ENCODE measurements around the gene GLRA1. TPM values are rescaled to one million over a fixed set of nuclear protein-coding genes. Genes with fewer than 3 reads are reported as not detected.

The GLRA1 gene
- total RNA-seq, 4 donors from 2014 or later = not detected

GRCh38 chr5:151820271-151820670, 104.4 kb downstream of the GLRA1 start:
- Histone ChIP-seq H3K27ac (replicated peaks in 1 of 4) (no peak overlapping the region), H3K27me3 (no peaks in the 10 kb centered on the region), H3K4me1 (peaks cover 0 to 11% (median 6%) of the 10 kb centered on the region in 4 donors), H3K9me3 (no peaks in the 10 kb centered on the region), H3K4me3 (no peak overlapping the region), H3K36me3 (peaks cover 0 to 5% (median 4%) of the 10 kb centered on the region in 4 donors)
- 82% methylated on average over 3 of the region's 3 CpGs for WGBS
- intact Hi-C loops (cut with DNase I) = loop anchor here (10.0 kb wide), 1 partner anchor 685 kb away; no protein-coding TSS in a partner anchor
- TF ChIP-seq, protein P1, sequence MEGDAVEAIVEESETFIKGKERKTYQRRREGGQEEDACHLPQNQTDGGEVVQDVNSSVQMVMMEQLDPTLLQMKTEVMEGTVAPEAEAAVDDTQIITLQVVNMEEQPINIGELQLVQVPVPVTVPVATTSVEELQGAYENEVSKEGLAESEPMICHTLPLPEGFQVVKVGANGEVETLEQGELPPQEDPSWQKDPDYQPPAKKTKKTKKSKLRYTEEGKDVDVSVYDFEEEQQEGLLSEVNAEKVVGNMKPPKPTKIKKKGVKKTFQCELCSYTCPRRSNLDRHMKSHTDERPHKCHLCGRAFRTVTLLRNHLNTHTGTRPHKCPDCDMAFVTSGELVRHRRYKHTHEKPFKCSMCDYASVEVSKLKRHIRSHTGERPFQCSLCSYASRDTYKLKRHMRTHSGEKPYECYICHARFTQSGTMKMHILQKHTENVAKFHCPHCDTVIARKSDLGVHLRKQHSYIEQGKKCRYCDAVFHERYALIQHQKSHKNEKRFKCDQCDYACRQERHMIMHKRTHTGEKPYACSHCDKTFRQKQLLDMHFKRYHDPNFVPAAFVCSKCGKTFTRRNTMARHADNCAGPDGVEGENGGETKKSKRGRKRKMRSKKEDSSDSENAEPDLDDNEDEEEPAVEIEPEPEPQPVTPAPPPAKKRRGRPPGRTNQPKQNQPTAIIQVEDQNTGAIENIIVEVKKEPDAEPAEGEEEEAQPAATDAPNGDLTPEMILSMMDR (IDR thresholded peaks at IDR 0.05) = no peak
- TF ChIP-seq POLR2A (IDR thresholded peaks at IDR 0.05; ENCODE audit: low read depth) = no peak
- no peak for TF ChIP-seq POLR2AphosphoS5 (IDR thresholded peaks at IDR 0.05)
- no peak for TF ChIP-seq EP300 (IDR thresholded peaks at IDR 0.05)
- no peak for DNase-seq (ENCODE audit: extremely low spot score)

- intact Hi-C loops (cut with DNase I) = loop anchor here (10.0 kb wide), 1 partner anchor 685 kb away; no protein-coding TSS in a partner anchor
- Histone ChIP-seq H3K9me3 (no peaks in the 10 kb centered on the region), H3K27ac (replicated peaks in 1 of 4) (no peak overlapping the region), H3K27me3 (no peaks in the 10 kb centered on the region), H3K4me1 (peaks cover 0 to 11% (median 6%) of the 10 kb centered on the region in 4 donors), H3K36me3 (peaks cover 4 to 9% (median 5%) of the 10 kb centered on the region in 4 donors), H3K4me3 (no peak overlapping the region)
- TF ChIP-seq, protein P1 (IDR thresholded peaks at IDR 0.05) = no peak
- TF ChIP-seq EP300 (IDR thresholded peaks at IDR 0.05) (no peak), POLR2A (IDR thresholded peaks at IDR 0.05; ENCODE audit: low read depth) (no peak), POLR2AphosphoS5 (IDR thresholded peaks at IDR 0.05) (no peak)
- DNase-seq (ENCODE audit: extremely low spot score) = no peak
These were observed 104.8 kb downstream of the GLRA1 start for GRCh38 chr5:151819830-151820229.

- WGBS = 90% methylated on average over 1 of the region's 1 CpG
- no peaks in the 10 kb centered on the region for H3K9me3 ChIP-seq
- peaks cover 7 to 23% (median 17%) of the 10 kb centered on the region in 4 donors for H3K4me1 ChIP-seq
- H3K4me3 ChIP-seq = no peak overlapping the region
- no peaks in the 10 kb centered on the region for H3K27me3 ChIP-seq
- intact Hi-C loops (cut with DNase I) = no loop called here
- H3K36me3 ChIP-seq = peaks cover 0 to 31% (median 12%) of the 10 kb centered on the region in 4 donors
- TF ChIP-seq POLR2AphosphoS5 (IDR thresholded peaks at IDR 0.05) (no peak), EP300 (IDR thresholded peaks at IDR 0.05) (no peak), POLR2A (IDR thresholded peaks at IDR 0.05; ENCODE audit: low read depth) (no peak)
- TF ChIP-seq, protein P1 (IDR thresholded peaks at IDR 0.05) = no peak
- H3K27ac ChIP-seq (replicated peaks in 1 of 4) = no peak overlapping the region
- DNase-seq (ENCODE audit: extremely low spot score) = no peak
These were observed 109.6 kb downstream of the GLRA1 start for GRCh38 chr5:151815051-151815450.

DNA sequence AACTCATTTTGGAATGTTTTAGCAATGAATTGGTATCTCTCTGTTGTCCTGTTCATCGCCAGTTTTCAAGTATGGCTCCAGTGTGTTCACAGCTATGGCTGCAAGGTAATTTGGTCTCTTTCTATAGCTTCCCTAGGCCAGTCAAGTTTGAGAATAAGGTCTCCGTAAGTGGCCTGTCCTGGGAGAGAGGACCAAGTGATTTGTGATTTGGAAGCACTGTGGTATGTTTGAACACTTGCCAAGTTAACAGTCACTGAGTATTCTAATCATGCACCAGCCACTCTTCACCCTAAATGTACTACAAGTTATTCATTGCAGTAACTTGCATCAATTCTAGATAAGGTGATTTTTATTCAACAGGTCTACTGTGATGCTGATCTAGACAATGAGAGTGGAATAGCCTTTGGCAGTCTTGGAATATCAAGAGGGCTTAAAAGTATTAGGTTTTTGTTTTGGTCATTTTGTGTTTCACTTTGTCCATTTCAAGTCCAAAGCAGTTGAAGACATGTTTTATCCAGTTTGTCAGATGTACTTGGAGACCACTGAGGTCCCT, 111.8 kb downstream of the GLRA1 start:
- H3K27me3 ChIP-seq = no peaks in the 10 kb centered on the region
- DNase-seq (ENCODE audit: extremely low spot score) = no peak
- intact Hi-C loops (cut with DNase I) = no loop called here
- H3K4me3 ChIP-seq = no peak overlapping the region
- peaks cover 0 to 36% (median 17%) of the 10 kb centered on the region in 4 donors for H3K36me3 ChIP-seq
- no peaks in the 10 kb centered on the region for H3K9me3 ChIP-seq
- 65% methylated on average over 2 of the region's 2 CpGs for WGBS
- TF ChIP-seq, protein P1 (IDR thresholded peaks at IDR 0.05) = no peak
- no peak for TF ChIP-seq EP300 (IDR thresholded peaks at IDR 0.05)
- peaks cover 16 to 30% (median 28%) of the 10 kb centered on the region in 4 donors for H3K4me1 ChIP-seq
- no peak overlapping the region for H3K27ac ChIP-seq (replicated peaks in 1 of 4)

Measured in esophagus muscularis mucosa (tissue), 4 donors.